HepG2 (cell line): Measurements from ENCODE around the gene LST1. TPM values are rescaled to one million over a fixed set of nuclear protein-coding genes. Genes with fewer than 3 reads are reported as not detected.

Source experiments
- ATAC-seq: fragments of 200-7000 bp; cut with Tn5 transposase; 3 replicates; pipeline ENCODE4 v1.9.1; 2020; ENCODE audit warnings: mild to moderate bottlenecking, moderate library complexity
- BruUV-seq: library from RNA; stranded (reverse); fragments of 400-500 nt; replicated peaks from 2 replicates; lab custom pipeline; 2021; lab: Mats Ljungman, UMichigan
- CTCF ChIA-PET: fragments of 300-600 bp; formaldehyde crosslinking; extraction: SDS; loops from one replicate; lab custom pipeline; 2021; ENCODE audit warnings: low total read pairs, inconsistent platforms, low intra/inter-chr PET ratio; lab: Yijun Ruan, JAX
- POLR2A ChIA-PET: fragments of 350-600 bp; sonication (Branson Sonifier 250); formaldehyde crosslinking; loops from one replicate; lab custom pipeline; 2020; ENCODE audit warnings: antibody characterized with exemption, inconsistent platforms; lab: Yijun Ruan, JAX
- DNase-seq: peaks from one replicate; pipeline ENCODE4 v3.0.0-alpha.2; 2015; ENCODE audit warnings: low spot score
- FAIRE-seq: peaks from 3 replicates; lab custom pipeline; 2011; peaks lifted over from hg19 to GRCh38; lab: Jason Lieb, UNC
- H2AFZ ChIP-seq: one replicate; pipeline ENCODE4 v1.6.1; 2011; ENCODE audit warnings: low read length, inconsistent platforms
- H3K27ac ChIP-seq: fragments of 300-600 bp; 3 replicates; pipeline ENCODE4 v1.8.0; 2011; ENCODE audit warnings: mixed run types, mild to moderate bottlenecking, mixed read lengths, low read length, inconsistent platforms; ENCODE audit not compliant: insufficient read depth; ENCODE audit errors: extremely low read length
- H3K27me3 ChIP-seq, 2 experiments: fragments of 200-600 bp in 1 of 2; 2 replicates in 1 of 2; 3 replicates in 1 of 2; pipeline versions ENCODE4 v1.6.0 to v1.8.0; 2011; ENCODE audit warnings: low read length in 2 of 2, mild to moderate bottlenecking in 2 of 2, moderate library complexity in 2 of 2, inconsistent platforms in 1 of 2; ENCODE audit not compliant: insufficient read depth in 2 of 2, control insufficient read depth in 1 of 2
- H3K36me3 ChIP-seq, 2 experiments: fragments of 200-600 bp in 1 of 2; replicated peaks in 1 of 2; 2 replicates in 1 of 2; 3 replicates in 1 of 2; pipeline versions ENCODE4 v1.5.1 to v1.8.0; 2011; ENCODE audit warnings: low read length in 2 of 2, inconsistent platforms in 1 of 2; ENCODE audit not compliant: insufficient read depth in 2 of 2, control insufficient read depth in 1 of 2
- H3K4me1 ChIP-seq: 2 replicates; pipeline ENCODE4 v1.5.1; 2012; ENCODE audit warnings: low read length, inconsistent platforms; ENCODE audit not compliant: insufficient read depth
- H3K4me2 ChIP-seq: 2 replicates; pipeline ENCODE4 v1.6.0; 2011; ENCODE audit warnings: low read depth, low read length, inconsistent platforms
- H3K4me3 ChIP-seq, 3 experiments: fragments of 200-600 bp in 1 of 3; sonication (generic), shearing (Covaris generic) in 1 of 3; replicated peaks in 1 of 3; 2 replicates each; pipeline ENCODE4 v1.5.1; 2011 to 2016; ENCODE audit warnings: low read length in 3 of 3, inconsistent platforms in 2 of 3, low read depth in 2 of 3, mild to moderate bottlenecking in 2 of 3, control low read depth in 1 of 3, mixed read lengths in 1 of 3; ENCODE audit not compliant: insufficient read depth in 1 of 3
- H3K79me2 ChIP-seq: one replicate; pipeline ENCODE4 v1.6.1; 2011; ENCODE audit warnings: low read length, inconsistent platforms; ENCODE audit not compliant: insufficient read depth
- H3K9ac ChIP-seq: 2 replicates; pipeline ENCODE4 v1.6.0; 2011; ENCODE audit warnings: mild to moderate bottlenecking, low read depth, low read length, inconsistent platforms; ENCODE audit not compliant: insufficient read depth
- H3K9me3 ChIP-seq: 2 replicates; pipeline ENCODE4 v1.5.1; 2012; ENCODE audit warnings: mild to moderate bottlenecking, low read length
- H4K20me1 ChIP-seq: 2 replicates; pipeline ENCODE4 v1.6.0; 2011; ENCODE audit warnings: inconsistent platforms, mild to moderate bottlenecking, low read length, moderate library complexity; ENCODE audit not compliant: insufficient read depth
- ADNP ChIP-seq: sonication (generic); formaldehyde crosslinking; IDR thresholded peaks from 2 replicates; pipeline ENCODE4 v1.4.0; 2020; ENCODE audit warnings: missing genetic modification reagents
- AGO1 ChIP-seq: fragments of 200-400 bp; formaldehyde crosslinking; IDR thresholded peaks from 2 replicates; pipeline ENCODE4 v1.6.1; 2017; ENCODE audit warnings: mild to moderate bottlenecking, low read depth, low read length, moderate library complexity; ENCODE audit not compliant: poor library complexity, severe bottlenecking
- ARID3A ChIP-seq: IDR thresholded peaks from 2 replicates; pipeline ENCODE4 v1.6.1; 2012; ENCODE audit warnings: low read depth, low read length, improper control_type of control experiment
- CHD2 ChIP-seq: IDR thresholded peaks from 2 replicates; pipeline ENCODE4 v1.6.1; 2011; ENCODE audit warnings: low read depth, low read length, improper control_type of control experiment
- FOXM1 ChIP-seq: sonication (generic); formaldehyde crosslinking; IDR thresholded peaks from 2 replicates; pipeline ENCODE4 v1.5.0; 2020; ENCODE audit warnings: missing genetic modification reagents
- HHEX ChIP-seq: IDR thresholded peaks from 2 replicates; pipeline ENCODE4 v1.6.1; 2016; ENCODE audit warnings: control low read depth
- JUND ChIP-seq: sonication (generic); formaldehyde crosslinking; IDR thresholded peaks from 2 replicates; pipeline ENCODE4 v1.8.0; 2022; ENCODE audit warnings: mild to moderate bottlenecking, missing genetic modification reagents
- POGZ ChIP-seq: sonication (generic); formaldehyde crosslinking; IDR thresholded peaks from 2 replicates; pipeline ENCODE4 v1.4.0; 2020; ENCODE audit warnings: mild to moderate bottlenecking, missing genetic modification reagents
- RBFOX2 ChIP-seq: fragments of 200-400 bp; formaldehyde crosslinking; IDR thresholded peaks from 2 replicates; pipeline ENCODE4 v1.6.1; 2017; ENCODE audit warnings: low read depth, mild to moderate bottlenecking, low read length
- REXO4 ChIP-seq: sonication (generic); formaldehyde crosslinking; IDR thresholded peaks from 2 replicates; pipeline ENCODE4 v1.8.0; 2022; ENCODE audit warnings: missing genetic modification reagents, mild to moderate bottlenecking, borderline replicate concordance
- TBL1XR1 ChIP-seq: fragments of 150-350 bp; IDR thresholded peaks from 2 replicates; pipeline ENCODE4 v1.6.1; 2014; ENCODE audit warnings: borderline replicate concordance, low read length; ENCODE audit not compliant: partially characterized antibody
- ZBTB7A ChIP-seq: sonication (generic); formaldehyde crosslinking; IDR thresholded peaks from 2 replicates; pipeline ENCODE4 v1.8.0; 2022; ENCODE audit warnings: mild to moderate bottlenecking, missing genetic modification reagents
- ZC3H4 ChIP-seq: sonication (generic); formaldehyde crosslinking; IDR thresholded peaks from 2 replicates; pipeline ENCODE4 v1.4.0; 2020; ENCODE audit warnings: missing genetic modification reagents, borderline replicate concordance
- ZKSCAN1 ChIP-seq: fragments of 150-350 bp; IDR thresholded peaks from 2 replicates; pipeline ENCODE4 v1.6.1; 2014; ENCODE audit warnings: low read length
- ZMYM4 ChIP-seq: sonication (generic); formaldehyde crosslinking; IDR thresholded peaks from 2 replicates; pipeline ENCODE4 v1.8.1; 2023; ENCODE audit warnings: mild to moderate bottlenecking, missing genetic modification reagents
- ZNF138 ChIP-seq: sonication (generic); formaldehyde crosslinking; IDR thresholded peaks from 2 replicates; pipeline ENCODE4 v1.5.0; 2020; ENCODE audit warnings: mild to moderate bottlenecking, low read depth, missing genetic modification reagents
- ZNF281 ChIP-seq: sonication (generic); formaldehyde crosslinking; IDR thresholded peaks from 2 replicates; pipeline ENCODE4 v1.4.0; 2020; ENCODE audit warnings: missing genetic modification reagents, borderline replicate concordance
- ZNF44 ChIP-seq: sonication (generic); formaldehyde crosslinking; IDR thresholded peaks from 2 replicates; pipeline ENCODE4 v1.5.1; 2020; ENCODE audit warnings: mild to moderate bottlenecking, missing genetic modification reagents
- ZNF496 ChIP-seq: sonication (generic); formaldehyde crosslinking; IDR thresholded peaks from 2 replicates; pipeline ENCODE4 v1.8.1; 2023; ENCODE audit warnings: mild to moderate bottlenecking, moderate library complexity, missing genetic modification reagents; ENCODE audit not compliant: insufficient replicate concordance
- ZNF530 ChIP-seq: sonication (generic); formaldehyde crosslinking; IDR thresholded peaks from 2 replicates; pipeline ENCODE4 v1.5.0; 2020; ENCODE audit warnings: low read depth, mild to moderate bottlenecking, missing genetic modification reagents
- ZNF7 ChIP-seq: IDR thresholded peaks from 2 replicates; pipeline ENCODE4 v1.6.1; 2016; ENCODE audit warnings: missing biosample characterization, missing genetic modification reagents
- WGBS: methylation state at CpG from one replicate; pipeline ENCODE4 v1.1.6; 2017; ENCODE audit warnings: low lambda C conversion rate; 5-methylcytosine and 5-hydroxymethylcytosine counted together
- in situ Hi-C: cut with HindIII; loops from 2 replicates; pipeline ENCODE4 v1.10.0; 2017; ENCODE audit warnings: low pct_unique_long_range_greater_than_20kb; ENCODE audit not compliant: extremely low pct_ligation_motif_present
- intact Hi-C: fragments of 100-400 bp; cut with micrococcal nuclease; formaldehyde crosslinking; loops from one replicate; pipeline ENCODE4 v1.10.0; 2022; ENCODE audit not compliant: unreplicated experiment
- polyA plus RNA-seq, 8 experiments: library from polyadenylated mRNA; depleted of rRNA in 3 of 8; stranded (reverse) in 7 of 8; unstranded in 1 of 8; fragments of >200 nt; fragmentation: Illumina TruSeq in 4 of 8; extraction: Trizol in 4 of 8; gene quantifications; 2 replicates each; pipeline versions ENCODE4 v1.2.1 to v1.2.3, GENCODE V29; 2011 to 2016; ENCODE audit warnings: low read depth in 4 of 8, missing spikeins in 1 of 8, mixed read lengths in 1 of 8; ENCODE audit not compliant: insufficient read depth in 1 of 8
- total RNA-seq, 5 experiments: library from RNA; depleted of rRNA; stranded (reverse); fragments of >200 nt; fragmentation: Illumina TruSeq; extraction: Trizol; gene quantifications; 2 replicates each; pipeline ENCODE4 v1.2.3, GENCODE V29; 2016; ENCODE audit warnings: low read depth in 1 of 5

The LST1 gene
- total and polyA plus RNA-seq, 2 of the 13 experiments (the other 11 are each of a cell fraction or from before 2014, with no cell fraction given): not detected

DNA sequence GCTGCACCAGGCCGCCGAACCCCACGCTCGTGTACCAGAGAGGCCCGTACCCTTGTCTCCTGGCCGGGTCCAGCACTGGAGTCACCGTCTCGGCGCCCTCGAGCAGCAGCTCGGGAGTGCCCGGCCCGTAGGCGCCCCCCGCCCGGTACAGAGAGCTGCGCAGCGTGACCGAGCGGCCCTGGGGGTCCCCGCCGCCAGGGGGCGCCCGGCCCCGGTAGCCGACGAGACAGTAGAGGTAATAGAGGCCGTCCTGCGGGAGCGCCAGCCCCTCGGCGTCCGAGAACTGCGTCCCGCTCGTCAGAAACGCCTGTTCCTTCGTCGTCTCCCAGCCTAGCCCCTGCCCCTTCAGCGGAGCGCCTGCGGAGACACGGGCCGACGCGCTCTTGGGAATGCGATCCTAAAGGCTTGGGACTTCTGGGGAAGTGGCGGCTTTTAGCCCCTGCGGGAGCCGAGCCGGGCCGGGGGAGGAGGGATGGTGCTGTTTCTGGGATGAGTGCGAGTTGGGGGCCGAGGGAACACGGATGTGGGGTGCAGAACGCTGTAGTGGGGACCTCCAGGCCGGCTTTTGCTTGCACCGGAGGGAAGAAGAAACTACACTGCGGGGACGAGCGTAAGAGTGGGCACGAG is 5.2 kb upstream of the LST1 start:
- POLR2A ChIA-PET: interaction anchor here (1.1 to 2.8 kb wide), 4 partner anchors 17 to 122 kb away, joined by 3 to 15 read pairs (median 6); partner anchors contain the start of genes ABHD16A, DDX39B and NFKBIL1
- CTCF ChIA-PET: interaction anchor here (1.1 to 3.2 kb wide), 5 partner anchors 16 to 1216 kb away, joined by 3 to 35 read pairs (median 5); partner anchors contain the start of gene NFKBIL1
- no peaks in the 10 kb centered on the region for H4K20me1 ChIP-seq
- in situ Hi-C loops (no loop called here), intact Hi-C loops (loop anchor here (1.0 to 5.0 kb wide), 2 partner anchors 17 to 34 kb away; partner anchors contain the start of genes ATP6V1G2 and NFKBIL1)
- peak; percentile 26 for FAIRE-seq
- no peaks in the 10 kb centered on the region for H3K36me3 ChIP-seq
- peak overlapping the region; percentile 99 for H3K4me2 ChIP-seq
- no peaks in the 10 kb centered on the region for H3K79me2 ChIP-seq
- whole genome bisulfite sequencing: under 1% methylated on average over 58 of the region's 62 CpGs
- no TSS peak for BruUV-seq
- H3K27me3 ChIP-seq: peaks cover 10 to 65% of the 10 kb centered on the region in 2 experiments; a peak in 4 of 5 replicates
- peak; percentile 94 for ATAC-seq
- peak overlapping the region; percentile 65 for H3K9ac ChIP-seq
- peak overlapping the region; percentile 67 to 88 (median 78) for H3K4me3 ChIP-seq
- H3K27ac ChIP-seq: no peak overlapping the region
- H3K9me3 ChIP-seq: no peaks in the 10 kb centered on the region
- DNase-seq: peak; percentile 61
- H3K4me1 ChIP-seq: peaks cover 25% of the 10 kb centered on the region
- peak overlapping the region; percentile 64 for H2AFZ ChIP-seq
- TF ChIP-seq ZNF138 (CRISPR knock-in tag): no peak
- no peak for TF ChIP-seq REXO4 (CRISPR knock-in tag)
- TF ChIP-seq POGZ (CRISPR knock-in tag): peak; percentile 71; the same call in 1 of the 2 replicates
- TF ChIP-seq ZKSCAN1: no peak
- no peak for TF ChIP-seq HHEX
- no peak; the same call in 1 of the 2 replicates for TF ChIP-seq CHD2
- TF ChIP-seq RBFOX2: peak; percentile 61; the same call in 1 of the 2 replicates
- TF ChIP-seq ADNP (CRISPR knock-in tag): no peak
- no peak for TF ChIP-seq JUND
- peak; percentile 15; the same call in 1 of the 2 replicates for TF ChIP-seq ZNF281 (CRISPR knock-in tag)
- TF ChIP-seq ZC3H4: no peak
- TF ChIP-seq ZNF496 (CRISPR knock-in tag): no peak
- TF ChIP-seq ZNF7 (CRISPR knock-in tag): no peak
- no peak for TF ChIP-seq ZNF44 (CRISPR knock-in tag)
- no peak for TF ChIP-seq TBL1XR1
- no peak for TF ChIP-seq FOXM1 (CRISPR knock-in tag)
- TF ChIP-seq AGO1: peak; percentile 33
- TF ChIP-seq ZBTB7A (CRISPR knock-in tag): peak; percentile 71; the same call in 1 of the 2 replicates
- TF ChIP-seq ZNF530: peak; percentile 81; the same call in 1 of the 2 replicates
- peak; percentile 74 for TF ChIP-seq ZMYM4 (CRISPR knock-in tag)
- no peak for TF ChIP-seq ARID3A
